GM12892 (cell line): ENCODE data around the gene ZNF267.

Experiments
- POLR2A ChIP-seq: IDR thresholded peaks from 2 replicates; pipeline ENCODE4 v1.6.1; 2011; ENCODE audit warnings: low read depth, low read length, control low read depth
- POLR2AphosphoS5 ChIP-seq: IDR thresholded peaks from 2 replicates; pipeline ENCODE4 v1.6.1; 2011; ENCODE audit warnings: low read depth, low read length, control low read depth

GRCh38 chr16:31868691-31869167 lies 4.9 kb upstream of the ZNF267 start:
- no peak for TF ChIP-seq POLR2A
- no peak for TF ChIP-seq POLR2AphosphoS5
